Body of pancreas (tissue), 4 donors: ENCODE measurements around the gene VRK3. TPM values are rescaled to one million over a fixed set of nuclear protein-coding genes. Genes with fewer than 3 reads are reported as not detected.

Experiments used
- ATAC-seq: fragments of 150-250 bp; one replicate; pipeline ENCODE4 v1.9.1; 2016
- DNase-seq, 4 donors: peaks; one replicate each; pipeline ENCODE4 v3.0.0-alpha.2; 2019
- H3K27ac ChIP-seq, 4 donors: fragments of 200-600 bp; sonication (generic); 1 replicate in 3 of 4; 2 replicates in 1 of 4; pipeline versions ENCODE4 v1.5.1 to v1.6.1; 2016 to 2019; ENCODE audit warnings: mild to moderate bottlenecking in 1 of 4, mixed read lengths in 1 of 4, moderate library complexity in 1 of 4
- H3K27me3 ChIP-seq, 2 donors: fragments of 200-600 bp; sonication (generic); one replicate each; pipeline ENCODE4 v1.6.0; 2016; ENCODE audit warnings: mild to moderate bottlenecking in 1 of 2
- H3K36me3 ChIP-seq, 2 donors: fragments of 200-600 bp; sonication (generic); replicated peaks in 1 of 2; 2 replicates each; pipeline ENCODE4 v1.5.1; 2016; ENCODE audit warnings: low read depth in 2 of 2; ENCODE audit not compliant: insufficient read depth in 1 of 2
- H3K4me1 ChIP-seq: fragments of 200-600 bp; sonication (generic); one replicate; pipeline ENCODE4 v1.6.0; 2016
- H3K4me3 ChIP-seq, 2 donors: fragments of 200-600 bp; sonication (generic); 1 replicate in 1 of 2; 2 replicates in 1 of 2; pipeline ENCODE4 v1.5.1; 2016 to 2019
- H3K9me3 ChIP-seq, 3 donors: fragments of 200-600 bp; sonication (generic); 1 replicate in 2 of 3; 2 replicates in 1 of 3; pipeline ENCODE4 v1.5.1; 2016
- CTCF ChIP-seq, 7 experiments: fragments of 450-650 bp in 4 of 7; fragments of 200-600 bp in 3 of 7; sonication (generic) in 3 of 7; IDR thresholded peaks; one replicate each; pipeline ENCODE4 v1.5.1; 2016 to 2019; ENCODE audit warnings: antibody characterized with exemption in 7 of 7
- POLR2A ChIP-seq, 3 donors: fragments of 450-650 bp; IDR thresholded peaks; one replicate each; pipeline ENCODE4 v1.6.1; 2016; ENCODE audit warnings: antibody characterized with exemption in 3 of 3, mild to moderate bottlenecking in 2 of 3
- WGBS, 2 donors: methylation state at CpG; one replicate each; pipeline ENCODE4 v1.1.5; 2017; 5-methylcytosine and 5-hydroxymethylcytosine counted together
- intact Hi-C: fragments of 100-400 bp; cut with DNase I; formaldehyde crosslinking; loops from one replicate; pipeline ENCODE4 v1.15.1; 2023
- total RNA-seq, 2 donors: library from RNA; depleted of rRNA; stranded (reverse); fragments of >200 nt; gene quantifications; one replicate each; pipeline ENCODE4 v1.1.0, GENCODE V29; 2016

Gene VRK3
- total RNA-seq, 2 donors from 2014 or later, result 32.7 to 33.3 TPM

- peaks cover 0 to 24% (median 0%) of the 10 kb centered on the region in 3 donors for H3K9me3 ChIP-seq
- intact Hi-C loops, result no loop called here
- no peaks in the 10 kb centered on the region for H3K27me3 ChIP-seq
- 72 to 75% methylated on average over 6 of the region's 6 CpGs for WGBS, 2 donors
- ATAC-seq, result no peak
- no peak overlapping the region for H3K27ac ChIP-seq
- H3K4me3 ChIP-seq, result no peak overlapping the region
- H3K4me1 ChIP-seq, result no peaks in the 10 kb centered on the region
- TF ChIP-seq POLR2A (IDR thresholded peaks at IDR 0.05) (no peak), CTCF (IDR thresholded peaks at IDR 0.05) (no peak)
- H3K36me3 ChIP-seq, result peaks cover 37 to 47% of the 10 kb centered on the region in 2 donors
- DNase-seq, result peak; percentile 17 to 23 (median 20)
These were observed 15.8 kb upstream of the VRK3 start for GRCh38 chr19:50040967-50041366.

- Histone ChIP-seq H3K4me3 (no peak overlapping the region), H3K9me3 (peaks cover 0 to 14% (median 0%) of the 10 kb centered on the region in 3 donors), H3K27ac (no peak overlapping the region), H3K4me1 (no peaks in the 10 kb centered on the region), H3K36me3 (peaks cover 30 to 38% of the 10 kb centered on the region in 2 donors), H3K27me3 (no peaks in the 10 kb centered on the region)
- DNase-seq (no peak), ATAC-seq (no peak)
- intact Hi-C loops, result no loop called here
- TF ChIP-seq CTCF (IDR thresholded peaks at IDR 0.05) (no peak), POLR2A (IDR thresholded peaks at IDR 0.05) (no peak)
- 59 to 64% methylated on average over 3 of the region's 3 CpGs for WGBS, 2 donors
These were observed 14.8 kb upstream of the VRK3 start for GRCh38 chr19:50039968-50040367.

GRCh38 chr19:50036908-50037307 is 11.7 kb upstream of the VRK3 start:
- Histone ChIP-seq H3K36me3 (peaks cover 11 to 25% of the 10 kb centered on the region in 2 donors), H3K9me3 (no peaks in the 10 kb centered on the region), H3K27me3 (no peaks in the 10 kb centered on the region), H3K4me3 (no peak overlapping the region), H3K4me1 (no peaks in the 10 kb centered on the region), H3K27ac (no peak overlapping the region)
- ATAC-seq (no peak), DNase-seq (no peak)
- intact Hi-C loops, result no loop called here
- TF ChIP-seq CTCF (IDR thresholded peaks at IDR 0.05) (no peak), POLR2A (IDR thresholded peaks at IDR 0.05) (no peak)
- WGBS, 2 donors, result 83 to 100% methylated on average over 3 of the region's 3 CpGs

GRCh38 chr19:50030937-50031336 is 5.8 kb upstream of the VRK3 start:
- intact Hi-C loops, result no loop called here
- DNase-seq (no peak), ATAC-seq (no peak)
- Histone ChIP-seq H3K27me3 (no peaks in the 10 kb centered on the region), H3K36me3 (peaks cover 0 to 6% of the 10 kb centered on the region in 2 donors), H3K9me3 (no peaks in the 10 kb centered on the region), H3K27ac (no peak overlapping the region), H3K4me3 (no peak overlapping the region), H3K4me1 (peaks cover 16% of the 10 kb centered on the region)
- 79 to 93% methylated on average over 10 to 11 of the region's 11 CpGs for WGBS, 2 donors
- TF ChIP-seq POLR2A (IDR thresholded peaks at IDR 0.05) (no peak), CTCF (IDR thresholded peaks at IDR 0.05) (no peak)

- no peak for DNase-seq
- Histone ChIP-seq H3K36me3 (peaks cover 0 to 6% of the 10 kb centered on the region in 2 donors), H3K4me1 (peaks cover 17% of the 10 kb centered on the region), H3K27me3 (no peaks in the 10 kb centered on the region), H3K9me3 (no peaks in the 10 kb centered on the region), H3K27ac (no peak overlapping the region), H3K4me3 (no peak overlapping the region)
- TF ChIP-seq POLR2A (IDR thresholded peaks at IDR 0.05) (no peak), CTCF (IDR thresholded peaks at IDR 0.05) (no peak)
- intact Hi-C loops, result no loop called here
- WGBS, 2 donors, result 86 to 94% methylated on average over 6 of the region's 6 CpGs
- no peak for ATAC-seq
These were observed 5.1 kb upstream of the VRK3 start for GRCh38 chr19:50030225-50030624.
